Measurements from ENCODE around the gene KRT2.

- no peak for TF ChIP-seq CTCF (IDR thresholded peaks at IDR 0.05)
- TF ChIP-seq POLR2A (IDR thresholded peaks at IDR 0.05; ENCODE audit: low read depth): no peak
- no peak for TF ChIP-seq EP300 (IDR thresholded peaks at IDR 0.05)
- no peak for TF ChIP-seq POLR2AphosphoS5 (IDR thresholded peaks at IDR 0.05)
Observed at GRCh38 chr12:52602552-52602951, 49.5 kb downstream of the KRT2 start.

Data from esophagus muscularis mucosa (tissue), 4 donors.